DMS53 treated with DMSO at 0.1 percent for 48 hours (cell line): Measurements from ENCODE around the gene PSMF1.

Source experiments
- DNase-seq: peaks from one replicate; lab custom pipeline; 2025; ENCODE audit not compliant: unreplicated experiment; lab: John Stamatoyannopoulos, UW

The PSMF1 gene

DNA sequence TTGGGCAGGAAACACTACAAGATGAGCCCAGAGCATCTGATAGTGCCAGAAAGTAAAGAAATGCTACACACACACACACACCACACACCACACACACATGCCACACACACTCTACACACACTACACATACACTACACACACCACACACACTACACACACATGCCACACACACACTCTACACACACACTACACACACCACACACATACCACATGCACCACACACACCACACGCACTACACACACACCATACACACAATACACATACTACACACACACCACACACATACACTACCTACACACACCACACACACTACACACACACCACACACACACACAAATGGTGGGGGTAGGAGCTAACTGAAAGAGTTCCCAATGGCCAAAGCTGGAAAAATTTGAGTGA is 69.9 kb downstream of the PSMF1 start:
- no peak for DNase-seq

DNA sequence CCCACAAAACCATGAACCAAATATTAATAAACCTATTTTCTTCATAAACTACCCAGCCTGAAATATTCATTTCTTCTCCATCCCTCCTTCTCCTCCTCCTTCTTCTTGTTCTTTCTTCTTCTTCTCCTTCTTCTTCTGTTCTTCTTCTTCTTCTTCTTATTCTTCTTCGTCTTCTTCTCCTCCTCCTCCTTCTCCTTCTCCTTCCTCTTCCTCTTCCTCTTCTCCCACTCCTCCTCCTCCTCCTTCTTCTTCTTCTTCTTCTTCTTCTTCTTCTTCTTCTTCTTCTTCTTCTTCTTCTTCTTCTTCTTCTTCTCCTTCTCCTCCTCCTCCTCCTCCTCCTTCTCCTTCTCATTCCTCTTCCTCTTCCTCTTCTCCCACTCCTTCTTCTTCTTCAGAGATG is 71.4 kb downstream of the PSMF1 start:
- DNase-seq = no peak

DNA sequence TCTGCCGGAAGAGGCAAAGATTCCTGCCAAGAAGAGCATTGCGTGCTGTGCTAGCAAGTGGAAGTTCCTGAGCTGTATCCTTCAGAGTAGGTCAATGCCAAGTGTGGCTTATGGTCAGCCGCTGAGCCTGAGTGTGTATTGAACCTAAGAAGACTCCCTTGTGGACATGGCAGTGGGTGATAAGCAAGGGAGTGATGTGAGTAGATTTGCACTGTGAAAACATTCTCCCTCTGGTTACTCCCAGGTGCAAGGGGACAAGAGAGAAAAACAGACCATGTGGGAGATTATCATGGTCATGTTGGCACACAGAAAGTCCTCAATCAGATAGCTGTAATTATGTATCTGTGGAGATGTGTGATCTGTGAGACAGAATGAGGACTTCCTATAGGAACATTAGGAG is 72.4 kb downstream of the PSMF1 start:
- DNase-seq = no peak

DNA sequence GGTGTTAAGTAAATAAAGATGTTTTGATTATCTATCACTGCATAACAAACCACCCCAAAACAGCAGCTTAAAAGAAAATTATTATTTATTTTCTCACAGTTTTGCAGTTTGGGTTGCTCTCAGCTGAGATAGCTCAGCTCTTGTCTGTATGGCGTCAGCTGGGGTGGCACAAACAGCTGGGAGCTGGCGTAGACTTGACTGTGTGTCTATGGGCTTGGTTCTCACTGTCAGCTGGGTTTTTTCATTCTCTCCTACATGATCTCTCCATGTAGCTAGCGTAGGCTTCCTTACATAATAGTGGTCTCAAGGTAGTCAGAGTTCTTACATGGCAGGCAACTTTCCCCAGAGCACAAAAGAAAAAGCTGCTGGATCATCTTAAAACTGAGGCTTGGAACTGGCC is 72.9 kb downstream of the PSMF1 start:
- no peak for DNase-seq

DNA sequence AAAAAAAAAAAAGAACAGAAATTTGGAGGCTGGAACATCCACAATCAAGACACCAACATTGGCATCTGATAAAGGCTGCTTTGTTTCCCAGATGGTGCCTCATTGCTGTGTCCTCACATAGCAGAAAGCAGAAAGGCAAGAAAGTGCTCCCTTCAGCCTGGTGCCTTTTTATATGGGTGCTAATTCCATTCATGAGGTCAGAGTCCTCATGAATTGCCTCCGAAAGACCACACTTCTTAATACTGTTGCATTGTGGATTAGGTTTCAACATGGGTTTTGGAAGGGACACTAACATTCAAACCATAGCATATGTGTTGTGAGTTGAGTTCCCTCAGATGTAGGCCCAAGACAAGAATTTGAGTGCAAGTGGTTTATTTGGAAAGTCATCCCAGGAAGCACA is 76.8 kb downstream of the PSMF1 start:
- no peak for DNase-seq

DNA sequence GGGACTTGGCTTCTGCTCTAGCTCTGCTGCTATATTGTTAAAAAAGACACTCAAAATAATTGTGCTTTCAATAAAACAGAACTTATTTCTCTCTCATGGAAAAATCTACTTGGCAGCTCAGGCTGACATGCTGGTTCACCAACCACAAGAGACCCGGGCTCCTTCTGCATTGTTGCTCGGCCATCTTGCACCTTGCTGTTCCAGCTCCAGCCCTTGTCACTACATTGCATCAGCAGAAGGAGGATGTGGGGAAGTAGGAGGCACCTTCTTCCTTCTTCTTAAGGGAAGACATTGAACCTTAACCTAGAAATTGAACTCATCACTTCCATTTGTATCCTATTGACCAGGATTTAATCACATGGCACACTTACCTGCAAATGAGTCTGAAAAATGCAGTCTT is 78.2 kb downstream of the PSMF1 start:
- DNase-seq = no peak

DNA sequence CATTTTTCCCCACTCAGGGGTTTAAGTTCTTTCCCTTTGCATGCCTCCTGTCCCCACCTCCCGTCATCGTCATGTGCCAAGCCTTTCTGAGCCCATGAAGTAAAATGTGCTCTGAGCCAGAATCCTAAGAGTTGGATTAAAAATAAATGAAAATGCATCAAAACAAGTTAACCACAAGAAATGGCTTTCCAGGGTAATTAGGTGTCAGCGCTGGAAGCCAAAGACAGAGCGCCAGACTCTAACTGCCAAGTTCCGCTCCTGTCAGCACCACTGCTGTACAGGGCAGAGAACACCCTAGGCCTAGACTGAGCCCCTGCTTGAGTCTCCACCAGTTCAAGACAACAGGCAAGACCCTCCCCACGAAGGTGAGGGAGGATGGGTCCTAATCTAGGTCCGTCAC is 79.4 kb downstream of the PSMF1 start:
- DNase-seq = no peak

DNA sequence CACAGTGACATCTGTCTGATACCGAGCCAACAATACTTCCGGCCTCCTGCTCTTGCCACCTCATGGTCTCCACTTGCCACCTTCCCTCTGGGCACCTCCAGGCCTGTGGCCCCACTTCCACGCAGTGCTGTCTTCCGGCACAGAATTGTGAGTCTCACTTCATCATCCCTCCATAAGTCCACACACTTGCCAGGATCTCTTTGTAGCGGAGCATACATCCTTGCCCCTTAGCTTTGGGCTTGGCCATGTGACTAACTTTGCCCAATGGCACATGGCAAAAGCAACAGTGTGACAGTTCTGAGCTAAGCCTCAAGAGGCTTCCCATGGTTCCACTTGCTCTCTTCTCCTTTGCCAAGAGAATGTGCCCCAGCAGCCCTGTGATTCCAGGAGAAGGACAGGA is 80.3 kb downstream of the PSMF1 start:
- no peak for DNase-seq

DNA sequence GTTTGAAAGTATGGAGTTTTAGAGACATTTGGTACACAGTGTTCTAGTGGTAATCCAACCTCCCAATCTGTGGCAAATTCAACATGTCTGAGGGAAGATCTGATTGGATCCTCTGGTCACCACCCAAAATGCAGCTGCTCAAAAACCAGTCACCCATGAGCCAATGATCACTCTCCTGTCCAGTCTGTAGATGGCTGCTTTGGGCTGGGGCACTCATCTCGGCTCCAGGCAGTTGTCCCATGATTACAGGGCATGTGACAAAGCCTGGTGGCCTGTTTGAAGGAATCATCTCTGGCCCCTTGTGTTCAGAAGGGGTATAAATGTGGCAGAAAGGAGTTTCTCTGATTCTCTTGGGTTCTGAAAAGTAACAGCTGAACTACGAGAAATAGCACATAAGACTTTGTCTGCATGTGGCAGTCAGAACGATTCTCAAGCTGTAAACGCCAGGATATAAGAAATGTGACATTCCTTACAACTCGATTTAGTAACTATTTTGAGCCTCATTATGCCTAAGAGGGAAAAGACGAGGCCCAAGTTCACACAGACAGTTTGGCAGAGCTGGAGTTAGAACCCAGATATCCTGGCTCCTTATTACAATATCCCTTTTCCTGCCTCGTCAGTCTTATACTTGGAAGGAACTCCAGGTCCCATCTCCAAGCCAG is 80.9 kb downstream of the PSMF1 start:
- DNase-seq = no peak

DNA sequence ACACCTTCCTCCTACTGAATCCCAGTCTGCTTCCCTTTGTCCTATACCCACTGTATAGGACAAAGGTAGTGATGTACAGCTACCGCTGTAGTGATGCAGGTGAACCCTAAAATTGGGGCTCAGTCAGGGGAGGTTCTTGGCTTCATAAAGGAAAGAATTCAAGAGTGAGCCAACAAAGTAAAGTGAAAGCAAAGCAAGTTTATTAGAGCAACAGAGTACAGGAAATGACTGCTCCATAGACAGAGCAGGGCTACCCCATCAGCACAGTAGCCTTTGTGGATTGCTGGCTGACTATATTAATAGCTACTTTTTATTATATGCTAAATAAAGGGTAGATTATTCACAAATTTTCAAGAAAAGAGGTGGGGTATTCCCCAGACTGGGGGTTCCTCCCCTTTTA is 81.6 kb downstream of the PSMF1 start:
- no peak for DNase-seq

DNA sequence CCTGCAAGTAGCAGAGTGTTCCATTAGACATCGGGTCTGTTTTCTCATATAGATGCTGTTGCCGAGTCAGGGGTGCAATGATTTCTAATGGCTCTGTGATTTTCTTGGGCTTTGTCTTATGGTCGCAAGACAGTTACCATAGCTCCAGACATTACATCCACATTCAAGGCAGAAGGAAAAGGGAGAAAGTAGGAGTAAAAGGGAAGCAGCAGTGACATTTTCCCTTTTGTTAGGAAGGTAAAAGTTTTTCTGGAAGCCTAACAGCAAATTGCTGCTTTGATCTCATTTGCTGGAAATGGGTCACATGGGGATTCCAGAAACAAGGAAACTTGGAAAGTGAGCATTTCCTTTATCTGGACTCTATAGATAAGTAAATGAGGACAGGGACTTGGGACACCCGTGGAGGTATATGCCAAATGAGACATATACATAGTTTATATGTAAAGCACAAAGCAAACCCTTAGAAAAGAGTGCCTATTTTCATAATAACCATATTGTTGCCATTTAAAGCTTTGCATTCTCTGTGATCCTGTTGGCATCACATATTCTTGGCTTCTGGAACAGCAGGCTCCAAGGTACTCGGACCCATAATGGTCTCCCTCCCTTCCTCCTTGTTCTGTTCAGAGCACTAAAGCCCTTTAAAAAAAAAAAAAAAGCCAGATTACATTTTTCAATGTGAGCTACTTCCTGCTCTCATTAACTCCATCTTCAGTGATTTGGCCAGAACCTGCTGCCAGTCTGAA is 84.5 kb downstream of the PSMF1 start, which contains the start of gene C20orf202:
TSS of gene C20orf202 (plus strand) at position 693 of the 743 bp plus-strand sequence. CDS start 132 bp downstream, outside the sequence.
- DNase-seq = no peak

DNA sequence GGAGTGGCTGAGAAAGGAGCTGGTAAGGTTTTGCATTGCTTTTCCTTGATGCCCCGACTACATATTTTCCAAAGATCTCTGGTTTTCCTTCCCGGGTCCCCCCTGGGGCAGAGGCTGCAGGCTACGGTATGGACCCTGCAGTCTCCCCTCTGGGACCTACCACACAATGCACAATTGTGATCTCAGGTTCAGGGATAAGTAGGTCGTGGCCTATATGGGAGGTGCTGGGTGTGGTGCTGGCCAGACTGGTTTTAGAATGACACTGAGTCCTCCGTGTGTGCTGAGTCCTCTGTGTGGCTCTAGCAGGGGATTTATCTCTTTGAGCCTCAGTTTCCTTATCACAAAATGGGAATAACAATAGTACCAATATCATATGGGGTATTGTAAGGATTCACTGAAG is 85.2 kb downstream of the PSMF1 start:
- no peak for DNase-seq

DNA sequence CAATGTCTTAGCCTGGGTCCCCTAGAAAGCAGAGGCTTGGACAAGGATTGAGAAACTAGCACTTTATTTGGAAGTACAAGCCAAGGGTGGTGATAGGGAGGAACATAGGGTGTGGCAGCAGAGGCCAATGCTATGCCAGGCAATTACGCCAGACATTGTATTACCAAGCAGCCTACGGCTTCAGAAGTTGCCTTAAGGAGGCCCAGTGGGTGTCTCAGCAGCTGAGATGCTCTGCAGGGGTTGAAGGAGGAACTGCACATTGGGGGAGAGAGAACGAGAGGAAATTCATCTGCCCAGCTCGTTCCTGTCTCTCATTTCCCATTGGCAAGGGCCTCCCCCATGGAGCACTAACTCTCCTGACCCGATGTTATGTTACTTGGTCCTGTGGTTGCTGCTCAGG is 85.7 kb downstream of the PSMF1 start:
- DNase-seq = no peak

DNA sequence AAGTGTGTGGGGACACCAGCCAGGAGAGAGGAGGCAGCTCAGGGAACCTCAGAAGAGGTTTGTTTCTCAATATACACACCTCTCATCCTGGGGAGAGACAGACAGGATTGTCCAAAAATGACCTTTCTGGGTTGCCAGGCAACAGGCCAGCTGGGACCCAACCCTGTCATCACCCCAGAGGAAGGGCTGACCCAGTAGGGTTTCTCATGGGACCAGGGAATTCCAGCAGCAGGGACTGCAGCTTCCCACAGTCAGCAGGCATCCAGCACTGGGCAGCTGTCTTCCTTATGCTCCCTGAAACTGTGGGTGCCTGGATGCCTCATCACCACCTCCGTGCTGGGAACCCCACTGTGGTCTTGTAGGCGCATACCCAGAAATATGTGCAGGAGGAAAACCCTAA is 86.2 kb downstream of the PSMF1 start:
- no peak for DNase-seq

DNA sequence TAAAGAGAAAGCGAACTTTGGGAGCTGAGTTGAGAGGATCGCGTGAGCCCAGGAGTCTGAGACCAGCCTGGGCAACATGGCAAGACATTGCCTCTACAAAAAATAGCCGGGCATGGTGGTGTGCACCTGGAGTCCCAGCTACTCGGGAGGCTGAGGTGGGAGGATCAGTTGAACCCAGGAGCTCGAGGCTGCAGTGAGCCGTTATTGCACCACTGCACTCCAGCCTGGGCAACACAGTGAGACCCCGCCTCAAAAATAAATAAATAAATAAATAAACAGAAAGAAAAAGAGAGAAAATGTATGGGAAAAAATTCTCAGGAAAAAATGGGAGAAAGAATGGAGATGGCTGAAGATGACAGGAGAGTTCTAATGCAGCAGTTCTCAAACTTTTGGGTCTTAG is 87.4 kb downstream of the PSMF1 start:
- DNase-seq = no peak

DNA sequence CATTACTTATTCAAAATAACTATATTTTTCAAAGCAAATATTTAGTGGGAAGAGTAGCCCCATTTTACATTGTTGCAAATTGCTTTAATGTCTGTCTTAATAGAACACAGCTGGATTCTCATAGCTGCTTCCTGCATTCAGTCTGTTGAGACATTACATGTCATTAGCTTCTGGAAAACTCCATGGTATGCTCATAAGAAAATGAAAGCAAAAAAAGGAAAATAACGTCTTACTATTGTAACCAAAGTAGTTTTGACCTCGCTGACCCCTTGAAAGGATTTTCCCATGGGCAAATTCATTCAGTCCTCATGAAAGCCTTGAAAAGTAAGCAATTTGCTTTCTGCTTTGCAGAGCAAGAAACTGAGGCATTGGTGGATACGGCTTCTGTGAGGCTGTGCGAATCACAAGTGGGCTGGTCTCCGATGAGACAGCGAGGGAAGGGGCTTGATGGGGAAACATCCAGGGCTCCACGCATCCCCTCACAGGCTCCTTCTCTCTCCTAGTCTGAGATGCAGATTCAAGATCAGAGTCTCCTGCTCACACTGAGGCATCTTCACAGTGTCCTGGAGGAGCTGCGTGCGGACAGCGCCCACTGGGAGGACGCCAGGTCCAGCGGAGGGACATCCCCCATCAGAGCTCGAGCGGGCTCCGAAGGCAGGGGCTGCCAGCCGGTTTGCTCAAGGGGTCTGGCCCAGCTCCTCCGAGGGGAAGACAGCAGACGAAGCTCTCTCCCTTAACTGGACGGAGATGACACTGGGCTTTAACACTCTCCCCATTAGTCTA is 88.2 kb downstream of the PSMF1 start:
- DNase-seq = no peak

DNA sequence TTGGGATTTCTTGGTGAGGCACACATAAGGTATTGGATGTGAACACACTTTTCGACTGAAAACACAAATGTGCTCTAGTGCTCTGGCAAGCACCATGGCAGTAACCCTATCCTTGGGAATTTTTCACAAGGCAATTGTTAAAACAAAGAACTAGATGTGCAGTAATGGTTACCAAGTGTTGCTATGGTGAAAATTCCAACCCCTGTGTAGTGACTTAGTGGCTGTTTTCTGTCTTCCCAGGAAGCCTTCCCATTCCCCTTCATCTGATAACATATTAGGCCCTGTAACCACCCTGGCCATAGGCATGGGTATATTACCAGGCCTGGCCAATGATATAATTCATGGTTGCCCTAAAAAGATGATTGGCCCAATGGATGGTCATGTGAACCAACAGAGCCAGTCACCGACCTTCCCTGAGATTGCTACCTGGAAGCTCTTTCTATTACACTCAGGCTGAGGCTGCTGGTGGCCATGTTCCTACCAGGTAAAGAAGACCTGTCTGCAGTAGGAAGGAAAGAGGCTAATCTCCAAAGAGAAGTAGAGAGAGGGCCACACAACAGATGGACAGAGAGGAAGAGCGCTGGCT is 89.0 kb downstream of the PSMF1 start:
- DNase-seq = no peak

DNA sequence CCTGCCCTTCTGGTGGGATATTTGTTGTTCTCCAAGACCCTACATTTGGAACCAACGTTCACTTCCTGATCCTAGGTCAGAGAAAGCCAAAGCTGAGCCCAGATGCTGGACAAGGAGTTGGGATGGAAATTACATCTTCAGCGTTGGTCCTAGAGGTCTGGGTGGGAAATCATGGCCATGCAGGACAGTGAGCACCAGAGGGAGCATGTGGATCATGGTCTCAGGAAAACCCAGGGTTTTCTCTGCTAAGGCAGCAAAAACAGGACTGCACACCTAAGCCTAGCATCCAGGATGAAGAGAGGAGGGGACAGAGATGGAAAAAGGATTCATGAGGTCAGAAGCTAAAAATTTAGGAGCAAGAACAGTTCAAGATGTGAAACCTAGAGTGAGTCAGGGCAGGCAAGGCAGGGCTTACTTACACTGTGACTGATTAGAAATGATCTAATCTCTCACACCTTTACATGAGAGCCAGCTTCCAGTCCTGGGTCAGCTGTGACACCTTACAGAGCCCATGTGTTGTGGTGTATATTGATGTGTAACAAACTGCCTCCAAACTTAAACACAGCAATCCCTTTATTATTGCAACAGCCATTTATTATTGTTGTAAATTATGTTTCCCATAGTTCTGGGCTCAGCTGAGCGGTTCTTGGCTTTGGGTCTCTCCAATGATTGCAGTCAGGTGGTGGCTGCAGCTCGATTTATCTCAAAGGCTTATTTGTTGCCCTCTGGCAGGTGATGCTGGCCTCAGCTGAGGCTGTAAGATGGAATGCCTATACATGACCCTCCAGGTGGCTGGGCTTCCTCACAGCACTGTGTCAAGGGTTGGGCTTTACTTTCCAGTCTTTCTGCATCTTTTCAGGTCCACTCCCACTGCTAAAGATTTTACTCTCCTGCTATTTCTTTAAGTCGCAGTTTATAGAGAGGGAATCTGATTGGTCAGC is 91.3 kb downstream of the PSMF1 start:
- DNase-seq = no peak

DNA sequence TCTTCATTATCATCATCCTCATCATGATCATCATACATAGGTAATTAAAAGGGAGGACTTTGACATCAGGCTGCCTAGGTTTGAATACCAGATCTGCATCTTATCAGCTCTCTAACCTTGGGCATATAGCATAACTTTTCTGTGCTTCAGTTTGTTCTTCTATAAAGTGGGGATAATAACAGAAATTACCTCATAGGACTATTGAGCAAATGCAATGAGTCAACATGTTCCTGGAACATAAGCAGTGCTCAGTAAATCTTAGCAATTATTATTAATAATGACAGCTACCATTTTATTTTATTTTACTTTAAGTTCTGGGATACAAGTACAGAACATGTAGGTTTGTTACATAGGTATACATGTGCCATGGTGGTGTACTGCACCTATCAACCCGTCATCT is 92.1 kb downstream of the PSMF1 start:
- DNase-seq = no peak

DNA sequence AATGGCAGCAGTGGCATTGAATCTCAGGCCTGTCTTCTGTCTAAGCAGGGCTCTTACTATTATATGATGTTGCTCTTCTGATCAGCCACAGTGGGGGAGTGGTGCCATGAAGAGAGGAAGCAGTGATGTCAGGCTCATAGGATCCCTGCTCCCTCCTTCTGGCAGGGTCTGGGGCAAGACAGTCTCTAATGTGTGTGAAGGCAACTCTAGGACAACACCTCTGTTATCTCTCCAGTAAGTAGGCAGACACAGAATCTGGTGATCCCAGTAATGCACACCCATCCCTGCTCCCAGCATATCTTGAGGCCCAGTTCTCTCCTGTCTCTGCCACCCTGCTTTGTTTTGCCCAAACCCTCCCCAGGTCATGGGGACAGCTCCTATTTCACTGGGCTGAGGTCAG is 93.6 kb downstream of the PSMF1 start:
- DNase-seq = no peak
